NCI-H82 treated with DMSO at 0.1 percent for 48 hours (cell line): ENCODE data around the gene BCAS3.

ENCODE experiments used
- DNase-seq: peaks from one replicate; lab custom pipeline; 2025; ENCODE audit not compliant: unreplicated experiment; lab: John Stamatoyannopoulos, UW

Gene BCAS3

GRCh38 chr17:61389670-61390478 lies 712.2 kb downstream of the BCAS3 start:
- peak; percentile 14 for DNase-seq

DNA sequence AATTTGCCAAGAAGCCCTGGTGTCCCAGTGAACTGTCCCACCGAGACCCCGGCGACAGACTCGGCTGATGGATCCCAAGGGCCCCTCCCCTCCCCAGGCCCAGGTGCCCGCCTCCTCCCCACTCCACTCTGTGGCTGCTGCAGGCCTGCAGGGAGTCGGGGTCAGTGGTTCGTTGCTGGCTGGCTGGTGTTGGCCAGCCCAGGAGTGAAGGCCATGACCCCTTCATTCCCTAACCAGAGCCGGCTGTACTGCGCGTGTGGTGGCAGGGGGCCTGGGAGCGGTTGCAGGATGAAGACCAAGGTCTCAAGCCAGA lies 712.8 kb downstream of the BCAS3 start:
- no peak for DNase-seq

- DNase-seq: no peak
These were observed 714.1 kb downstream of the BCAS3 start for GRCh38 chr17:61391595-61392291.

- no peak for DNase-seq
These were observed 715.0 kb downstream of the BCAS3 start for GRCh38 chr17:61392679-61393078.

- DNase-seq: no peak
These were observed 715.9 kb downstream of the BCAS3 start for GRCh38 chr17:61393550-61393903.

- peak; percentile 82 for DNase-seq
These were observed 716.4 kb downstream of the BCAS3 start for GRCh38 chr17:61393904-61394629.

DNA sequence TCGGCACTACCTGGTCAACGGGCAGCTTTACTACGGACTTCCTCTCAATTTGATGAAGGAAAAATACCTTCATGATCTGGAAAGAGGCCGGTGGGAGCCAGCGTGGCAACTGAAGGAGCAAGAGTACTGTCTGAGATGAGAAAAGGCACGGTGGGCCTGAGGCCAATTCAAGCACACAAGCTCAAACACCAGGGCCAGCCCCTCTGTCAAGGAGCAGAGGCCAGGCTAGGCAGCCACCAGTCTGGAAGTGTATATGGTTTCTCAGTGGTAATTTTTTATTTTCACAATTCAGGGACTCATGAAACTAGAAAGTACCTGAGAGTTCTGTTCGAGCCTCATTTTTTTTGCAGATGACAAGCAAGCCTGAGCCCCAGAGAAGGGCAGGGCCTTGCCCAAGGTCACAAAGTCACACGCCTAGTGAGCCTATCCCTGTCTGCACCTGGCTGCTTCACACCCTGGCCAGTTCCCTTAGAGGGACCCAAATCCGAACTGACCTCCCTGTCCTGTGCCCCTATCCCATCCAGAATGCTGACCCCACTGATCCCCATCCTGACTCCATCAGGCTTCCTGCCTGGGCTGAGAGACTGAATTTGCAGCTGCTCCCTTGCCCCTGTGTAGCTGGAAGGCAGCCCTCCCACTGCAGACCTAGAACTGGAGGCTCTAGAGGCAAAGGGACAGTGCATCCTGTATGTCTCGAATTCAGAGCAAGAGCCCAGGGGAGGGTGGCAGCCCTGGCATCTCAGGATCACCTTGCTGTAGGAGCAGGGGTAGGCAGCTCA lies 717.2 kb downstream of the BCAS3 start:
- DNase-seq: no peak

DNA sequence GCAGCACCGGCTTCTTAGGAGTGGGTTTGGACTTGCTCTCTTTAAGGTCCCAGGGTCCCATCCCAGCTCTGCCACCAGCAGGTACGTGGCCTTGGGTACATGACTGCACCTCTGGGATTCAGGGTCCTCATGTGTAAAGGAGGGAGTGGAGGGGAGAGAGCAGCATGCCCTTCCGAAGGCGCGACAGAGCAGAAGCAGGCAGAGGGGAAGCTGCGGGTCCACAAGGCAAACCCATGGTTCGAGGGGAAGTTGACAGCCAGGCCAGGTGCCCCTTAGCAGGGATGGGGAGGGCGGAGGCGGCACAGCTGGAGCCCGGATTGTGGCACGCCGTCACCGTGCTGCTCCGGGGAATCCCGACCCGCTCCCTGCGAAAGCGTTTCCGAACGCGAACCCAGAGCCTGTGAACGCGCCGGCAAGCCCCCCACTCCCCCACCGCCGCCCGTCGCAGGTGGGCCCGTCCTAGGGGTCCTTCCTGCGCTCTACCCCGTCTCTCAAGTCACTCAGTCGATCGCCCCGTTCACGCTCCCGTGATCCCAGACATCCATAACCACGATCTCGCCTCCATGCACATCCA lies 717.8 kb downstream of the BCAS3 start:
- no peak for DNase-seq

DNA sequence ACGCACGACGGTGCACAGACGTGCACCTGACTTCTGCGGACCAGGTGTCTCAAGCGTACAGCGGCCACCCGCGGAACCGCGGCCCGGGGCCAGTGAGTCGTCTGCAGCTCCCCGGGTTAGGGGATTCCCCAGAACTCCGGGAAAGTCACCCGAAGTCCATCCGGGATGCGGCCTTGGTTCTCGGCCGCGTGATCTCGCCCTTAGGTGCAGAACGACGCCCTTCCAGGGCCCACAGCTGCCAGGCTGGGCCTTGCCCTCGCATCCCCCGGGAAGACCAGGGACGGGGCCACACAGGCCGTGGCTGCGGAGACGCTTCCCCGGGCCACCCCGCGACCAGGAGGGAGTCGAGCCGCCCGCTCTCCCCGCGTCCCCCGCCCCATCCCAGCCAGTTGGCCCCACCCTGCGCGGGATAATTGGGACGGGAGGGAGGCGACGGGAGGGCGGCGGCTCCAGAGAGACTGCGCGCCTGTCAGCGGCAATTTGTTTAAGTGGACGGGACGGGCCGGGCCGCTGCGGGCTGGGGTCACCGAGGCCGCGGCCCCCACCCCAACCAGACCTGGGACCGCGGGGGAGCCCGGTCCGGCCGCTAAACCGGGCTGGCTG lies 718.4 kb downstream of the BCAS3 start:
- DNase-seq: no peak

DNA sequence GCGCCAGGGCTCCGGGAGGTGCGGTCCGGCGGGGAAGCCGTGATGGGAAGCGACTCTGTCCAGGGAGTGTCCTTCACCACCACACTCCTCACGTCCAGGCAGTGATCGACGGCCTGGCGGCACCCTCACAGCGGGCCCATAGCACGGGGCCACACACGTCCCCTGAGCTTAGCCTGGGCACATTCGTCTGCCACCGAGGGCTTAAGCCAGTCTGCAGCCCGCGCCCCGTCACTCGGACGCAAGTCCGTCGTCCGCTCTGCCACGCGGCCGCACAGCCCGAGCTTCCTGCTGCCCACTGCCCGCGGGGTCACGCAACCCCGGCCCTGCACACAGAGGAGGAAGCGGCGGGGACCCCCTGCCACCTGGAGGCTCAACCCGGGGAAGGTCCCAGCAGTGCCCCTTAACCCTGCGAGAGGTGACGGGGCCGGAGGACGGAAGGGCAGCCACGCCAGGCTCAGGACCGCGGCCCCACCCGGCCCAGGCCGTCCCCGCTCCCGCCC lies 719.0 kb downstream of the BCAS3 start:
- no peak for DNase-seq

- no peak for DNase-seq
These were observed 719.6 kb downstream of the BCAS3 start for GRCh38 chr17:61397086-61397842.

DNA sequence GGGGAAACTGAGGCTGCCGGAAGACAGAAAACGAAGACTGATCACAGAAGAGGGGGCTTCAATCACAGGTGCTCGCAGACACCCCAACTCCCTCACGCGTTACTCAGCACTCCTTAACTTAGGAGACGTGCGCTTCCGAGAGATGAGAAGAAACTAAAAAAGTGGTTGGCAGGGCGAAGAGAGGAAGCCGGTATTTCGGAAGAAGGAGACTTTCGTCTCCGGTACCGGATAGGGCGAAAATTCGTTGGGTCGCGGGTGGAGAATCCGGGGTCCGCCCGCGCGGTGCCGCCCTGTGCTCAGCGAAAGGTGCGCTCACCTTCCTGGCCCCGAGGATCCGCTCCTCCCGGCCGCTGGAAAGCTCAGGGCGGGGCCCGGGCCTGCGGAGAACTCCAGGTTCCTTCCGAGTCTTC lies 721.1 kb downstream of the BCAS3 start:
- DNase-seq: no peak

GRCh38 chr17:61399131-61400065 lies 721.7 kb downstream of the BCAS3 start, which contains the start of gene TBX2:
TSS of gene TBX2 (plus strand) at chr17:61399843. CDS start at chr17:61400177, 334 bp downstream.
- no peak for DNase-seq

DNA sequence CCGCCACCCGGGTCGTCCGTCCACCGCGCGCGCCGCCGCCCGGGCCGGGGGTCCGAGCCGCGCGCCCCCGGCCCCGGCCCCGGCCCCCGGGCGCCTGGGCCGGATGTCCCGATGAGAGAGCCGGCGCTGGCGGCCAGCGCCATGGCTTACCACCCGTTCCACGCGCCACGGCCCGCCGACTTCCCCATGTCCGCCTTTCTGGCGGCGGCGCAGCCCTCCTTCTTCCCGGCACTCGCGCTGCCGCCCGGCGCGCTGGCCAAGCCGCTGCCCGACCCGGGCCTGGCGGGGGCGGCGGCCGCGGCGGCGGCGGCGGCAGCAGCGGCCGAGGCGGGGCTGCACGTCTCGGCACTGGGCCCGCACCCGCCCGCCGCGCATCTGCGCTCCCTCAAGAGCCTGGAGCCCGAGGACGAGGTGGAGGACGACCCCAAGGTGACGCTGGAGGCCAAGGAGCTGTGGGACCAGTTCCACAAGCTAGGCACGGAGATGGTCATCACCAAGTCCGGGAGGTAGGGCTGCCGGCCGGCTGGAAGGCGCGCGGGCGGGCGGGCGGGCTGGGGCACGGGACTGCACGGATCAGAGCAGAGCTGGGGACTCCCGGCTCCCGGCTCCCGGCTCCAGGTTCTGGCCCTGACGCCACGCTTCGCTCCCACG lies 722.5 kb downstream of the BCAS3 start:
- DNase-seq: no peak

GRCh38 chr17:61400717-61401388 lies 723.2 kb downstream of the BCAS3 start:
- DNase-seq: no peak

GRCh38 chr17:61401389-61402072 lies 723.9 kb downstream of the BCAS3 start:
- DNase-seq: no peak

DNA sequence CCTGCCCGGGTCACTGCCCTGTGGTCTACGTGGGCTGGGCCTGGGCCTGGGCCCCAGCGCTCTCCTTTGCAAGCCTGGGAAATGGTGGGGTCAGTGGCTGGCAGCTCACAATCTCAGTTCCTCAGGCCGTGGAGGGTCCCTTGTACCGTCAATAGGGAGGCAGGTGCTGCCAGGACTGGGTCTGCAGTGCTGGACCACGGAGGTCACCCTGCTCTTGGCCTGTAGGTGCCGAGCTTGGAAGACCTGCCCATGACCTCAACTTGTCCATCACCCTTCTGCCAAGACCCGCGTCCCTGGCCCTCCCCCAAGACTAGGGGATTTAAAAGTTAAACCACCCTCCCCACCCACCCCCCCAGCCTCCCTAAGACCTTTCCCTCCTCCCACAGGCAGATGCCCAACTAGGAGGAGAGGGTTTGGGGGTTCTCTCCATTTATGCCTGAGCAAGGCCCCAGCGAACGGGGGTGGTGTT lies 724.5 kb downstream of the BCAS3 start:
- DNase-seq: no peak
